ENCODE measurements around the gene FMN1.
A peak's percentile ranks its signal among the peaks of the same experiment; 100 is the strongest.
"Not testable (repeated sequence)": the region's sequence is repeated elsewhere in the genome, so short reads cannot be mapped to it uniquely, and the experiment has no call there.

Gene FMN1

DNA sequence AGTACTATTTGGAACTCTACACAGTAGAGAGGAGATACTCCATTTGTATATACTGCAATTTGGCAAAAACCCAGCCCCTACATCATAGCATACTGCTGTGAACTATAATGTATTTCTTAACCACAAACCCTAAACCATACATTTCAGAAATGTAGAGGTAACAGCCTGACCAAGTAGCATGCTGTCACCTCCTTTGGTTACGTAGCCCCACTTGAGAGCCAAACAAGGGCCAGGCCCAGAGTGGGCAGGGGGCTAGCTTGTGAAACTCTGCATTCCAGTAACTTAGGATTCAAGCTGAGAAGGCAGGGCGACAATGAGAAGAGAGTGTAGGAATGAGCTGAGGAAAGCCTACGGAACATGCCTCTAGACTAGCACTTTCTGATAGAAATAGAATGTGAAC is 340.9 kb downstream of the FMN1 start:
- no peak for DNase-seq (ENCODE audit: low spot score)

DNA sequence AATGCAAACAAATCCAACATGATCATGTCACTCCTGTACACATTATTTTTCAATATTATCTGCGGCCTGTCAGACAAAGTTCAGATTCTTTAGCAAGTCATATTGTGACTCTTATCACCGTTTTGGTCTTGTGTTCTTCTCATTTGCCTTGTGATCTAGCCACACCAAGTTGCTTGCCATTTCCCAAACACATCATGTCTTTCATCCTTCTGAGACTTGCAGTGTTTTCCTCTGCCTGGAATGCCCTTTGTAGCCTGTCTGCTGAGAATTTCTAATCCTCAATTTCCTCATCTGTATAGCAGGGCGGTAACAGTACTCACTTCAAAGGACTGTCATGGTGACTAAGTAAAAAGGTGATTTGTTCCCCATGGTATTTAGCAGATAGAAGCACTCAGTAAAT is 341.7 kb downstream of the FMN1 start:
- DNase-seq (ENCODE audit: low spot score), result no peak

DNA sequence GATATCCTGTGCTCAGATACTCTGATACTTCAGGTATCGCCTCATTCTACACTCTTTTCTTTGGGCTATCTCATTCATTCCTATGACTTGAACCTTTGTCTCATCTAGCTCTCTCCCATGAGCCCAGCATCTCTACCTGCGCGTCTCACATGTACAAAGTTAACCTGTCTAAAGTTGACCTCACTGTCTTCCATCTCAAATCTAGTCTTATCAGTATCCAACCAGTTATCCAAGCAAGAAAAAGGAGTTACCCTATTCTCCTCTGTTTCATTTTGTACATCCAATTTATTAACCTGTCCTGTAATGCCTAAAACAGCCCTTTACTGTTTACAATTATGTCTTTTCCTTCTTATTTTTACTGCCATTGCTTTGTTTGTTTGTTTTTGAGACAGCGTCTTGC is 342.5 kb downstream of the FMN1 start:
- no peak for DNase-seq (ENCODE audit: low spot score)

- DNase-seq (ENCODE audit: low spot score), result no peak
These were observed 342.9 kb downstream of the FMN1 start for GRCh38 chr15:32851572-32851971.

DNA sequence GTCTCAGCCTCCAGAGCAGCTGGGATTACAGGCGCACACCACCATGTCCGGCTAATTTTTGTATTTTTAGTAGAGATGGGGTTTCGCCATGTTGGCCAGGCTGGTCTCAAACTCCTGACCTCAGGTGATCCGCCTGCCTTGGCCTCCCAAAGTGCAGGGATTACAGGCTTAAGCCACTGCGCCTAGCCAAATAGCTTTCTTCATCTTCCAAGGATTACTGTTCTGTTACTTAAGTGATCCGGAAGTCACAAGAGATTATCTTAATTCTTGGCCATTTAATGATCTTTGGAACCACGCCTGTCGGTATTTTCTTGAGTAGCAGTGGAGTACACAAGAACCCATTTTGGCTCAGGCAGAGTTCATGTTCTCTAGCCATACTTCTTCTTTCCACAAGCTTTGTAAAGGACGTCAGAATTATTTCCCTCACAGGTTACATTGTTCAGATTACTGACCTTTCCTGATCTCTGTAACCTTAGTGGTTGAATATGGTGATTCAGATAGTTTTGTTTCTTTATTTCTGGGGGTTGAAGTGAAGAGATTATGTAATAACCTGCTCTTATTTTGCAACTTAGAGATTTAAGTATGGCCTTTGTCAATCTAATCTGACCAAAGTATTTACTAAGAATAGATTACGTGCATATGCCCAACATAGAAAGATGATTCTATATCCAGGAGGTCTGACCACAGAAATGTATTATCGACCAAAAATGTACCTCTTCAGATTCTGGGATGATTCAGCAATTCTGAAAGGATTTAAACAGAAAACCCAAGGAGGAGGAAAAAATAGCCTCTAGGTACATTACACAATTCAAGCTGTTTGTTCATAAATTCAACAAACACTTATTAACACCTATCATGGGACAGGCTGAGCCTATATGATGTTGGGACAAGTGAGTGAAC is 344.5 kb downstream of the FMN1 start:
- no peak for DNase-seq (ENCODE audit: low spot score)

DNA sequence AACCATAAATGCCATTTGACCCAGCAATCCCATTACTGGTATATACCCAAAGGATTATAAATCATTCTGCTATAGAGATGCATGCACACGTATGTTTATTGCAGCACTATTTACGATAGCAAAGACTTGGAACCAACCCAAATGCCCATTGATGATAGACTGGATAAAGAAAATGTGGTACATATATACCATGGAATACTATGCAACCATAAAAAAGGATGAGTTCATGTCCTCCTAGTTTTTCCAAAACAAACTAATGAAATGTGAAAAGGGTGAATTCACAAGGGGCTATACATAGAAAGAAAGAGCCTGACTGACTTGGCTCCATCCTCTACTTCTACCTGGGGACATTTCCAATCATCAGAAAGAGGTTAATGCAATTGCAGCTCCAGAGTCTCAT is 347.8 kb downstream of the FMN1 start:
- DNase-seq (ENCODE audit: low spot score), result not testable (repeated sequence)

GRCh38 chr15:32844118-32844711 is 350.3 kb downstream of the FMN1 start:
- no peak for DNase-seq (ENCODE audit: low spot score)

GRCh38 chr15:32843219-32843815 is 351.2 kb downstream of the FMN1 start:
- DNase-seq (ENCODE audit: low spot score), result no peak

GRCh38 chr15:32842081-32842480 is 352.4 kb downstream of the FMN1 start:
- DNase-seq (ENCODE audit: low spot score), result no peak

DNA sequence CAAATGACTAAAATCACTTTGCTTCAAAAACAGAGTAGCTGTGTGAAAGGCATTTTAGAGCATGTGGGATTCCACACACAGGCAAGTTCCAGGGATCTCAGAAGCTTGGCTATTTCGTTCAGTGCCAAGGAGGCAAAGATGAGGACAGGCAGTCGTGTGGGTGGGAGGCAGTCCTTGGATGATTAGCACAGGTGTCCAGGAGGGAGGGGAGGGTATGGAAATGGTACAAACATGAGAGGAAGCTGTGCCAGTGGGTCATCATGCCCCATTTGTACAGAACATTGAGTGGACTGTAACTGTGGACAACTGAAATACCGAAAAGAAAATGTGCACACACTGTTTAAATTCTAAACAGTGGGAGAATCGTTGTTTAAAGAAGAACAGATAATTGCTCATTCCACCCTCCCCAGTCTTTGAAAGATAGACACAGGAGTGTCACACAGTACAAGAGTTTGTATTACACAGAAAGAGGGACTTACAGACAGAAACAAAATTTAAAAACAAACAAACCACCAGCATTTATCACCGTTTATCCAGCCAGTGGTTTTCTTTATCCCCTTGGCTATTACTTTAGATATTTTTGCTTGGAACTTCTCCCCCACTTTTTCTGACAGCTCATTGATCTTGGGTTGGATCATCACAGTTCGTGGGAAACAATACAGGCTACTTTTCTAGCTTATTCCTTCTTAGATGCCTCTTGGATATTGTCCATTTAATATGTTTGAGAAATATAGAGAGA is 353.8 kb downstream of the FMN1 start:
- no peak for DNase-seq (ENCODE audit: low spot score)

DNA sequence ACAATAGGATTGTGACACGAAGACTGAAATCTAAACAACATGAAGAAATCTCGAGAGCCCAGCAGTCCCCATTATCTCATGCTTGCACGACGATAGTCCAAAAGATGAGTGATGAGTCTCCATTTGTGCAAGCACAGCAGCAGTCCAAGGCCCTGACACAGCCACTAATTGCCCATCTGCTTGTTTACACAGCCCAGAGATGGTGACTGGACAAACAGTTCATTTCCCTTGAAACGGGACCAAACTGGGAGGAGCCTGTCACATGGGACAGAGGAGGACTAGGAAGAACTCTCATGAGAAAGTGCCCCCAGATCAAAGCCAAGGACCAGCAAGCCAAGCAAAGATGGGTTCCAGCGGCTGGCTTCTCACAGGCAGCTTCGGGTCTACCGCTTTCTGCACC is 355.7 kb downstream of the FMN1 start:
- DNase-seq (ENCODE audit: low spot score), result peak; percentile 84

GRCh38 chr15:32838338-32838737 is 356.2 kb downstream of the FMN1 start:
- DNase-seq (ENCODE audit: low spot score), result peak; percentile 31

- no peak for DNase-seq (ENCODE audit: low spot score)
These were observed 356.6 kb downstream of the FMN1 start for GRCh38 chr15:32837935-32838334.

DNA sequence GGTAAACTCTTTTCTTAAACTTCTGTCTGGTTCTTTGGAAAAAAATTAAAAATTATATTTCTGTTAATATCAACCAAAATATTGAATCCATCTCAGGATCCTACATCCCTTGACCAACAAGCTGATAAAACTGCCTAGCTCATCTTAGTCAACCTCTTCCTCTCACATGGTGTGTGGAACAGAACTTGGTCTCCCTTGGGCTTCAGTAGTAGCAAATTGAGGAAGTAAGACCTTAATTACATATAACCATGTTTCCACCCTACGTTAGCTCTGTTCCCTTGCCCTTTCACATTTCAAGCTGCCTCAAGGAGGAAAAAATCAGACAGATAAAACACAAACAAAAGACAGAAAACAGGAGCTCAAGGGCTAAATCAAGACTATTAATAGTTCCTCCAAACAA is 360.4 kb downstream of the FMN1 start:
- DNase-seq (ENCODE audit: low spot score), result peak; percentile 34

DNA sequence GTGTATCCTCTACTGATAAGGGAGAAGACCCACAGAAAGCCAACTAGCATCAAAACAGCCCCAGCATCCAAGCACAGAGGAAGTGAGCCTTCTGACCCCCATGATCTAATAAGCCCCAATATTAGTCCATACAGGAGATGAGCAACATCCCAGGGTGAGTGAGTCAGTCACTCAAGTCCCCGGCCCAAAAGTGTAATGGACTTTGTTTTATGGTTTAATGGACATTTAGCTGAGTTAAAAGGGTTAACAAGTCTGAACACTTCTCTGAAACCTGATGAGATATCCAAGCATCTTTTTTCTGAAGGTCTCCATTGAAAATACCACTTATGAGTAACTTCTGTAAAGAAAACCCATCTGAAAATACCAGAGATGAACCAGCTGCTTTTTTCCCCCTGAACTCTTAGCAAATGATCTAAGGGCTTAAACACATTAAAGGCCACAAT is 361.1 kb downstream of the FMN1 start:
- DNase-seq (ENCODE audit: low spot score), result no peak

DNA sequence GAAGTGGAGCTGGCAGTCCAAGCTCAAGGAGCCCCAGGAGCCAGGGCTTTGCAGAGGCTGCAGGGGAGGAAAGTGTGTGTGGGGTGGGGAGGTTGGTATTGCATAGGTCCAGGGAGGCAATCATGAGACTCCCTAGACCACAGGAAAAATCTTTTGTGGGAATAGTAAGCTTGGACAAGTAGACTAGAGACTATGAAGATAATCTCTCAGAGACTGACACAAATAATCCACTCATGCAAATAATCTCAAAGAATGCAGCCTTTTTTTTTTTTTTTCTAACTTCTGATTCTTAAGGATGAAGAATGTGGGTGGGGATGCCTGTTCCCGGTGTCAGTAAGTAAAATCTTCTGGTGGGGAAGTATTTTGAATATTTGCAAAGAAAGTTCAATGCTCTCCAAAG is 363.0 kb downstream of the FMN1 start:
- no peak for DNase-seq (ENCODE audit: low spot score)

GRCh38 chr15:32830241-32830640 is 364.3 kb downstream of the FMN1 start:
- no peak for DNase-seq (ENCODE audit: low spot score)

GRCh38 chr15:32829436-32829835 is 365.1 kb downstream of the FMN1 start:
- no peak for DNase-seq (ENCODE audit: low spot score)

DNA sequence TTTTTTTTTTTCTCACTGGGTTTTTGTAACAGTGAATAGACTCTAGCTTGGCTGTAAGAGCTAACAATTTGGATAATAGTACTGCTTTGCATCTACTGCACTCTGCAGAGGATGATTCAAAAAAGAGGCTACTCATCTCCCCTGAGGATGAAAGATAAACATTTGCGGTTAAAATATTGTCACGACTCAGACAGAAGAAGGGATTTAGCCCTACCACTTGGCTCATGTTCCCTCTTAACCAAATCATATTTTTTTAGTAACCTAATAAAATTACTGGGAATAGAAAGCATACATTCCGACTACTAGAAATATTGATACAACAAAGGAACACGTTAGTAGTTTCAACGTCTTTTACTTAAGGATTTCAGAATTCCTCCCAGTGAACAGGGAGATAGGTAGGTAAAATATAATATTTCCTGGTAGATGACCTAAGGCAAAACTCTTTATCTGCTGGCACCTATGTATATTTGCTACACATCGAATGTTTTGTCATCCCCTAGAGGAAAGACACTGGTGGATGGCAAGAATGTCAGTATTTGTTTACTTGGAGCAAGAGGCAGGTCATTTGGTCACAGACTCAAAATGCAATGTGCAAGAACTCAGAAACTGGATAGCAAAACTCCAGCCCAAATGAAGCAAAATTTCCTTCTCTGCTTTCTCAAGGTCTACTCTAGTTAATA is 365.9 kb downstream of the FMN1 start:
- DNase-seq (ENCODE audit: low spot score), result no peak

- DNase-seq (ENCODE audit: low spot score), result no peak
These were observed 367.8 kb downstream of the FMN1 start for GRCh38 chr15:32826685-32827084.

- DNase-seq (ENCODE audit: low spot score), result no peak
These were observed 369.3 kb downstream of the FMN1 start for GRCh38 chr15:32825219-32825618.

GRCh38 chr15:32824777-32825176 is 369.7 kb downstream of the FMN1 start:
- DNase-seq (ENCODE audit: low spot score), result no peak
